Activated T-helper 1 cell treated with anti-CD3 and anti-CD28 coated beads, Interleukin-2, amount 50 U/mL, for 16 hours (primary cell): ENCODE data around the gene LRRC15.

Experiments
- DNase-seq, 2 donors: peaks; one replicate each; pipeline ENCODE4 v3.0.0-alpha.2; 2020; ENCODE audit warnings: low read depth in 1 of 2, low spot score in 1 of 2

Gene LRRC15

DNA sequence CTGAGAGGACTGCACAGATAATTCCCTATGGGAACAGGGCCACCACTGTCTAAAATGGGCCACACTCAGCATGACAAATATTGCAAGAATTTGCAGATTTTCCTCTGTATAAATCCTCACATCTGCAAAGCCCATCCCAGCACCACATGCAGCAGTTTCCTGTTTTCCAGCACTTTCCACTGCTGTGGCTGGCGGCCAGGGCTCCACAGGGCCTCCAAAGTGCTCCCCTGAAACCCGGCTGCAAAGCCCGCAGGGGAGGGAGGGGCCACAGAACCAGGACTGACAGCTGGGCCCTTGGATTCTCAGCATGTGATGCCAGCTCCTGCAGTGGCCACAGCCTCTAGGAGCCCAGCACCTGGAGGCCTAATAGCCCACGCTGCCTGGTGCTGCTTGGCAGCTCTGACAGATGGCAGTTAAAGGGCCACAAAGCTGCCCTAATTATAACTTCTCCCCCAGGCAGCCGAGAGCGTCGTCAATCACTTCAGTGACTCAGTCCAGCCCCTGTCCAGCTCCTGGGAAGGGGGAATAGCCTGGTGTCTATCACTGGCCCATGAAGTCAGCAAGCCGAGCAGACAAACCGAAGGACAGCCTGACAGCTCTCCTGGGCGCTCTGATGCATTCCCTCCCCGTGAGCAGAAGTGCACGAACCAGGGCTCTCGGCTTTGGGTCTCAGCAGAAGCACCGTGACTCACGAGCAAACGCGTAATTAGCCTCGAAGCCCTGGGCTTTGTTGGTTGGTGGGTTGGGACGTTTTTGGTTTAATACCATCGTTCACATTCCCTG, 4.7 kb downstream of the LRRC15 start:
- no peak for DNase-seq

DNA sequence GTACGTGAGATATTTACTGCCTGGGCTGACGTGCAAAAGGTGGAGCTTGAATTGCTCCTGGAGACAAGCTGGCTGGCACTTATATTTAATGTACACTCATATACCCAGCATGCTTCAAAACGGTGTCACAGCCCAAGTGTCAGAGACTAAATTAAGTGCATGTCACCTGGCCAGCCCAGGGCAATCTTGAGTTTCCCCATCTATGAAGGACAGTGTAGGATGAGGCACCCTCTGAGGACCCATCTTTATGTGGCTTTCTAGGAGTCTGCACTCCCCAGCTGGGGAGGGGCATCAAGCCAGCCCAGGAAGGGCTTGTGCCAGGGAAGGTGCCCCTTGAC, 5.3 kb downstream of the LRRC15 start:
- no peak for DNase-seq

- DNase-seq = no peak
These were observed 9.0 kb downstream of the LRRC15 start for GRCh38 chr3:194360568-194360967.

- DNase-seq = no peak
These were observed 11.9 kb downstream of the LRRC15 start for GRCh38 chr3:194357681-194358080.

GRCh38 chr3:194355379-194355778, 14.2 kb downstream of the LRRC15 start:
- no peak for DNase-seq

DNA sequence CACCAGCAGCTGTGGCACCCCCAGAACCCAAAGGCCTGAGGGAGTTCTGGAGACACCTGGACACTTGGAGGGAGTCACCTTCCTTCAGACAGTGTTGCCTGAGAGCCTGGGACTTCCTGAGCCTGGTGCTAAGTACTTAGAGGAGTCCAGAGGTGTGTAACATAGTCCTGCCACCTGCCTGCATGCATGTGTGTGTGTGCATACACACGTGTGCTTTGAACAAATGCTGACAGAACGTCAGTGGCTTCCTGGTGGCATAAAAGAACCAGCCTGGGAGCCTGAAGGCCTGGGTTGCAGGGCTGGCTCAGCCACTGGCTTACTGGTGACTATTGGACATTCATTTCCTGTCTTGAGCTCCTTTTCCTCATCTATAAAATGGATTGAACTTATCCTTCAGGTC, 15.2 kb downstream of the LRRC15 start:
- no peak for DNase-seq

- DNase-seq = no peak
These were observed 16.8 kb downstream of the LRRC15 start for GRCh38 chr3:194352667-194353246.

DNA sequence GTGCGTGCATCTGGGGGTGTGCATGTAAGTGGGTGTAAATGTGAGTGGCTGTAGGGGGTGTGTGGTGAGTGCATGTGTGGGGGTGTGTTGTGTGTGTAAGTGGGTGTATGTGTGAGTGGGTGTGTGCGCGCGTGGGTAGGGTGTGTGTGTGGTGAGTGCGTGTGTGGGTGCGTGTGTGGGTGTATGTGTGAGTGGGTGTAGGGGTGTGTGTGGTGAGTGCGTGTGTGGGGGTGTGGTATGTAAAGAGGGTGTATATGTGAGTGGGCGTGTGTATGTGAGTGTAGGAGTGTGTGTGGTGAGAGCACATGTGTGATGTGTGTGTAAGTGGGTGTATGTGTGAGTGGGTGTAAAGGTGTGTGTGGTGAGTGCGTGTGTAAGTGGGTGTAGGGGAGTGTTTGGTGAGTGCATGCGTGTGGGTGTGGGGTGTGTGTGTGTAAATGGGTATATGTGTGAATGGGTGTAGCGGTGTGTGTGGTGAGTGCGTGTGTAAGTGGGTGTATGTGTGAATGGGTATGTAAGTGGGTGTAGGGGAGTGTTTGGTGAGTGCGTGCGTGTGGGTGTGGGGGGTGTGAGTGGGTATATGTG, 17.5 kb downstream of the LRRC15 start:
- no peak for DNase-seq

DNA sequence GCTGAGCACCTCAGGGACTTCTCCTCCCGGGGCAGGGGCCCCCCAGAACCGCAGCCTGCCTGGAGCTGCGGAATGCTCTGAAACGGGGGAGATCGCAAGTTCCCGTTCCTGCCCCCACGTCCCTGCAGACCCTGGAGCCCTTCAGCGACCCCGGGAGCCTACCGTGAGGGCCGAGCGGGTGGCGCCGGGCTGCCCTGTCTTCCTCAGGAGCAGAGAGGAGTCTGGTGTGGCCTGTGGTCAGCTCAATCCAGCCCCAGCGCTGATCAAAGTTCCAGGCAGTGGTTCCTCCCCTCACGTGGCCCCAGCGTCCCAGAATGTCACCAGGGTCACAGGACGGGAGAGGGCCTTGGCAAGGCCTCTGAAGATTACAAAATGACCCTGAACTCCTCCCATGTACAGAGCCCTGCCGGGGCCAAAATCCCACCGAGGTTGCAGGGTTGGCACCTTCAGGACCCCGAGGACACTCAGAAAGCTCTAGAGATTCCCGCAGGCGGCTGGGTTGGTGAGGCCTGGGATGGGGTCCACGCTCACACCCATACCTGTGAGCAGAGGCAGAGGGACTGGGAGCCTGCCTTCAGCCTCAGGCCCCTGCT, 18.4 kb downstream of the LRRC15 start, which contains the start of gene CPN2:
TSS of gene CPN2 (minus strand) at position 249 of the 593 bp plus-strand sequence. CDS start 8,626 bp downstream, outside the sequence.
- no peak for DNase-seq

DNA sequence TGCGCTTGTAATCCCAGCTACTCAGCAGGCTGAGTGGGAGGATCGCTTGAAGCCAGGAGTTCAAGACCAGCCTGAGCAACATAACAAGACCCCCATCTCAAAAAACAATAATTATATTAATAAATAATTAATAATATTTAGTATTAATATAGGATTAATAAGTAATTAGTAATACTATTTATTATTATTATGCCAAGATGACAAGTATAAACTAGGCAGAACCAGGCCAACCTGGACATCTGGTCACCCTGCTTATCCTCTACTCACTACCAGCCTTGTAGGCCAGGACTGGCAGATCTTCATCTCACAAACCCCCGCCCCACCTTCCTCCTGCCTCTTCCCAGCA, 18.8 kb downstream of the LRRC15 start:
- DNase-seq = no peak

DNA sequence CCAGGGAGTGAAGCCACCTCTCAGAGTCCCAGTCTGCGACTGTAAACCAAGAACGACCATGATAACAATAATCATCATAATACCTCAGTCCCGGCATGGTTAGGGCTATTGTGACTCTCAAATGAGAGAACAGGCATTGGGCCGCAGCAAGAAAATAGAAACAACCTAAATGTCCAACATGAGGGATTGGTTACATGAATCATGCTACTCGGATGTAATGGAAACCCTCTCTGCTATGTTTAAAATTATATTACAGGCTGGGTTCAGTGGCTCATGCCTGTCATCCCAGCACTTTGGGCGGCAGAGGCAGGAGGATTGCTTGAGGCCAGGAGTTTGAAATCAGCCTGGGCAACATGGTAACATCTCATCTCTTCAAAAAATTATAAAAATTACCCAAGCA, 21.2 kb downstream of the LRRC15 start:
- no peak for DNase-seq

GRCh38 chr3:194346621-194347020, 22.9 kb downstream of the LRRC15 start:
- no peak for DNase-seq

DNA sequence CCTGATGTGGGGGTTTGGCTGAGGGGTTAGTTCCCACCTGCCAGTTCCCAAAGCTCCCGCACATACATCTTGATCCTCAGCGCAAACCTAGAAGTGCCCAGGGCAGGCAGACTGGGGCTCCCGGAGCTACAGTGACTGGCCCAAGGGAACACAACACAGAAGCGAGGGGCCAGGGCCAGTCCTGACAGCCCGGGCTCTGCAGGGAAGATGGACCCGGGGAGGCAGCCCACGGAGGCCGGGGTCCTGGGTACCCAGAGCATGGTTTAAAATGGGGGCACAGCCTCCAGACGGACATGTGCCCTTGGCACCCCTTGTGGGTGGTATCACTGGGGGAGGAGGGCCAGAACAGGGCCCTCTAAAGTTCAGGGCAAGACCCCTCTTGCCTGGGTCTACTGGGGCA, 23.5 kb downstream of the LRRC15 start:
- no peak for DNase-seq

DNA sequence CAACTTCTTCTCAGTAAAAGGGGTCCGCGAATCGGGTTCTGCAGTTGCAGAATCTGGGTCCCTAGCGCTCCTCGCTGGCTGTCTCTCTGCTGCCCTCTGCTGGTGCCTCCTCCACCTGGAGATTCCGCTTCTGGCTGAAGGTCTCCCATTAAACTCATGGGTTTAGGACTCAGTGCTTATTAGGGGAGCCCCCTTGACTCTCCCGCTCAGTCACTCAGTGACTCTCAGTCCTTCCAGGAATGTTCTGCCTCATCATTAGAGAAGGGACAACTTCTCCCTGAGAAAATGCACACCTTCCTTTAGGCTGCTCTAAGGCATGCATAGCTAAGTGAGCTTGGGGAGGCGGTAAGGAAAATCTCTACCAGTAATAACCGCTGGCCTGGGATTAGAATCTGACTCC, 25.5 kb downstream of the LRRC15 start:
- DNase-seq = peak; percentile 47 to 62

DNA sequence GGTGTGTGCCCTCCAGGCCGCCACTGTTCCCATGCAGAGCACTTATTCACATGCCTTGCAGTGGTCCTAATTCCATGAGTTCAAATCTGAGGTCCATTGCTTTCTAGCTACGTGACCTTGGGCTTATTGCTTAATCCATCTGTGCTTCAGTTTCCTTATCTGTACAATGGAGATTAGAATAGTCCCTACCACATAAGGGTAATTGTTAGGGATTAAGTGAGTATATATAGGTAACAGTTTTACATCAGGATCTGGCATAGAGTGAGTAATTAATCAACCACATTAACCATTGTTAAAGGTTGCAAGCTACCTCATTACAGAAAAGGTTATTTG, 26.0 kb downstream of the LRRC15 start:
- no peak for DNase-seq

DNA sequence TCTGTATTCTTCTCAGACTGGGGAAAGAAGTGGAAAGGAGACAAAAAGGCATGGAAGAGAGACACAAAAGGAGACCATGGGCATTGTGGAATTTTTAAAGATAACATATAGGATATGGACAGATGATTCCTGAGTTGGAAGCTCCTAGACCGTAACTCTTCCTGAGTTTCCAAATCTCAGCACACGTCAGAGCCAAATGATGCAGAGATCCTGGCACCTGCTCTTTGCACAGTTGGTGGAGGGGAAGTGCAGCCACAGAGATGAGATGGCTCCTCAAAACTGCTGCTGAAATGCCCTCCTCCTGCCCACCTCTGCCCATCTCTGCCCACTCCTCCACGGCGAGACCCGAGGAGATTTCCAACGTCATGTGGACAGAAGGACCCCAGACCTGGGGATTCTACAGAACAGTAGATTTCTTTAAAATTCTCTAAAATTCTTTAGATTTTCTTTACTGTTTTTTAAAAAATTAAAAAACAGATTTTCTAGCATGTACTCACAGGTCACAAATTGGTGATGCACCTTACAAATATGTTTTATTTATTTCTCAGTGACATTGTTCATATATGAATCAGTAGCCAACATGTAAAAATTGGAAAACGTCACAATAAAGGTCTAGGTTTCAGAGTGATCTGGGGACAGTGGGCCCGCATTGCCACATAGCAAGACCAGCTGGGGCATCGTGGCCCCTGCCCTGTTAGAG, 26.5 kb downstream of the LRRC15 start:
- no peak for DNase-seq

- DNase-seq = no peak
These were observed 28.7 kb downstream of the LRRC15 start for GRCh38 chr3:194340757-194341400.

GRCh38 chr3:194339840-194340239, 29.7 kb downstream of the LRRC15 start:
- no peak for DNase-seq

DNA sequence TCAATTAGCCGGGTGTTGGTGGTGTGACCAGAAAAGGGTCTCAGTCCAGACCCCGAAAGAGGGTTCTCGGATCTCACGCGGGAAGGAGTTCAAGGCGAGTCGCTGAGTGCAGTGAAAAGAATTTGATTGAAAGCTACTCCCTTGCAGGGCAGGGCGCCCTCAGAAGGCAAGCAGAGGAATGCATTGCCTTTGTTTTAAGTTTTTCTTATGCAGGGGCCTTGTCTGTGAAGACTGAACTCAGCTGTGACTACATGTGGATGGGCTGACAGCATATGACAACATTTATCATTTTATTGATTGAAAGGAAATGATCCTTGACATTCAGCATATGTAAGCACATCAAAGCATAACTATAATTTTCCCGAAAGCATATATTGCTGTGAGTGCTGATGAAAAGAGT, 30.2 kb downstream of the LRRC15 start:
- no peak for DNase-seq

DNA sequence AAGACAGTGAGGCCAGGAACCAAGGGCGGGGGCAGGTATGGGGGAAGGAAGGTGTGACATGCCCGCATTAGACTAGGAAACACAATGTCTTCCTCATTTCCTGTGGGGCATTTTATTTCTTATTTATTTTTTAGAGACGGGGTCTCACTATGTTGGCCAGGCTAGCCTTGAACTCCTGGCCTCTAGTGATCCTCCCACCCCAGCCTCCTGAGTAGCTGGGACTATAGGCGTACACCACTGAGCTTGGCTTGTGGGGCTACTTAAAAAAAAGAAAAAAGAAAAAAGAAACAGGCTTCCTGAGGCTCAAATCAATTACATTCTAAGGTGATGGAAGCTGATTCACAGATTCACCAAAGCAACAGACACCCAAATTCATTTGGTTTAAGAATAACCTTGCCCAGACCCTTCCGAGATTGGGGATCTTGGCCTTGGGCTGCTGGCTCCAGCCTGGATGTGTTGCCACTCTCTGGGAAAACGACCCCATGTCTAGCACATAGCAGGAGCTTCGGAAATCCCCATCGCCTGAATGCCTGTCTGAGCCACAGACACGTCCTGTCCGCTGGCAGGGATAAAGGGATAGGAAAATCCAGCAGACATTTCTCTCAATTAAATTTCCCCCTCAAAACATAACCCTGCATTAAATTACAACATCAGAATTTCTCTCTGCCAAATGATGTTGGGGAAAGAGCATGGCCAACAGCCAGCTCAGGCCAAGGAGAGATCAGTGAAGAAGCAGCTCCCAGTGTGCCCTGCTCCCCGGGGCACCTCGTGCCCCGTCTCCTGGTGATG, 31.4 kb downstream of the LRRC15 start:
- DNase-seq = no peak
